Glomerular endothelial cell (primary cell): ENCODE results near the gene CREB3L2. TPM values are rescaled to one million over a fixed set of nuclear protein-coding genes. Genes with fewer than 3 reads are reported as not detected.
"Not testable (repeated sequence)": the region's sequence is repeated elsewhere in the genome, so short reads cannot be mapped to it uniquely, and the experiment has no call there.

Source experiments
- DNase-seq: peaks from one replicate; pipeline ENCODE4 v3.0.0-alpha.2; 2011; ENCODE audit warnings: low read depth, low spot score; ENCODE audit errors: extremely low read depth
- total RNA-seq: library from RNA; depleted of rRNA; stranded (reverse); fragments of >200 nt; gene quantifications from 2 replicates; pipeline ENCODE4 v1.2.3, GENCODE V29; 2015

Gene CREB3L2
- total RNA-seq, 1 donor from 2014 or later = 56.1 TPM

DNA sequence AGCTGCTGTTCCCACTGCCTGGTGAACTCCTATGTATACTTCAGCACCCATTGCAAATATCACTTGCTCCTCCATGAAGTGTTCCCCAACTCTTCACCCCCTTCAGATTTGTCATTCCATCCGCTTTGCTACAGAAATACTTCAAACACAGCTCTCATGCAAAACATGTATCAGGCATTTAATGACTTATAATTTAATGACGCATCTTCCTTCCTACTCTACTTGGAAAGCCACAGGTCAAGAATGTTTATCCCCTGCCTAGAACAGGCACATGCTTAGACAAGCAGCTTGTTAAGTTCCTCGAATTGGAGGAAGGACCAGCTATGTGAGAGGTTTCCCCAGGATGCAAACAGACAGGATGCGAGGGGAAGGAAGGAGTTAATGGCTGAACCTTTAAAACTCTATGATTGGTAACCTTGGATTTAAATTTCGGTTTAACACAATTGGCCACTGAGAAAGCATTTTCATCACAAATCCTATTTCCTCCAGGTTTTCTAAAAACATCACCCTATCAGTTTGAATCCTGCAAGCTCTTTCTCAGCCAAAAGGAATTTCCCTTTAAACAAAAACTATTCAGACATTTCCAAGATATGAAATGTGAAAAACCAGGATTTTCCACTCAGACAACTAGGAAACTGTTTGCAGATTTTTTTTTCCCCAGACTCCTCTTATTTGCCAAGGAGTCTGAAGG is 11.5 kb downstream of the CREB3L2 start:
- DNase-seq = peak; percentile 98

DNA sequence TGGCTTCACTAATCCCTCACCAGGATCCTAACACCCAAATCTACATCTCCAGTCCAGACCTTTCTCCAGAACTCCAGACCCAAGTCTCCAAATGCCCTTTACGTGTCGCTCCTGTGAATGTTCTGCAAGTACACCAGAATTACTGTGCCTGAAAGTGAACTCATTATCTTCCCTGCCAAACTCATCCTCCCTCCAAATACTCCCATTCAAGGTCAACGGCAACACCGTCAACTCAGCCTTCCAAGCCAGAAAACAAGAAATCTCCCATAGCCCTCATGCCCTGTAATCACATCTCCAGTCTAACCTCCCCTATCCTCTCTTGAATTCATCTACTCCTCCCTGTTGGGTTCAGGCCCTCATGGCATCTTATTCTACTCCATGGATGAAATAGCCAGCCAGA is 12.3 kb downstream of the CREB3L2 start:
- no peak for DNase-seq

DNA sequence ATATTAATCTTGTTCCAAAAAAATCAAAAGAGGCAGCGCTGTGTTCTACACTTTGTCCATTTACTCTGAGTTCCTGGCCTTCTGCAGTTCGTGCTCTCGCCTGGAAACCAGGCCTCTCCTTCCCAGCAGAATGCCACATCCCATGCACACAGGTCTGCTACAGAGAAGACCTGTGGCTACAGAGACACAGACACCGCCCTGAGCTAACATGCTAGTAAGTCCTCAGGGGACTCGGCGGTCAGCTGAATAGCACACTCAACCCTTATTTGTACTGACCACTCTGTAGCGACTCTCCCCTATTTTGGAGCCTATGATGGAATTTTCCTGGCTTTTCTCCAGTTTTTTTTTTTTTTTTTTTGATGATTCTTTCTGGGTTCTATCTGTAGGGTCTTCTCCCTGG is 12.8 kb downstream of the CREB3L2 start:
- DNase-seq = no peak

DNA sequence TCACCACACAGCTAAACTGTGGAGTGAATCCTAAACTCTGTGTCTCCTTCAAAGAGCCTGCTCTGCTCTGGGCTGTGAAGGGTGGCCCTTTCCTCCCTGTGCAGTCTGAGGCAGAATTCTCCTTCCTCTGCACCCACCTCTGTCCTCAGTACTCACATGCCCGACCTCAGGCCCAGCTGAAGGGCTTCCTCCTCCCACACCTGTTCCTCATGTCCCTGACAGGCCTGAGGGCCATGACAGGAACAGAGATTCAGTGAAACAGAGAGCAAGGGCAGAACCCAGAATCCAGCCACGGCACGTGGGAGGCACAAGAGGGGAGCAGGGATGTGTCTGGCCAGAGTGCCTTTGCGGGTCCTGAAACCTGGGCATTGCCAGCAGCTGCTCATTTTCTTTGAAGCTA is 13.9 kb downstream of the CREB3L2 start:
- DNase-seq = no peak

DNA sequence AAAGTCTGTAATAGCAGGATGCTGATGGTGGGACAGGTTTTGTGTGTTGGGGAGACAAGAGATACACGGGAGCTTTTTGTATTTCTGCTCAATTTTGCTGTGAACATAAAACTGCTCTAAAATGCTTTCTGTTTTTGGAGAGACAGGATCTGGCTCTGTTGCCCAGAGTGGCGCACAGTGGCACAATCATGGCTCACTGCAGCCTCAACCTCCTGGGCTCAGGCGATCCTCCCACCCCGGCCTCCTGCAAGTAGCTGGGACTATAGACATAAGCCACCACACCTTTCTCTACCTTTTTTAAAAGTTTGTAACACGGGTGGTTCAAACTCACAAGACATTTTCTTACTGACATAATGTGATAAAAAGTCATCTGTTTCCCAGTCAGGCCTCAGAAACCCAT is 14.3 kb downstream of the CREB3L2 start:
- DNase-seq = no peak

DNA sequence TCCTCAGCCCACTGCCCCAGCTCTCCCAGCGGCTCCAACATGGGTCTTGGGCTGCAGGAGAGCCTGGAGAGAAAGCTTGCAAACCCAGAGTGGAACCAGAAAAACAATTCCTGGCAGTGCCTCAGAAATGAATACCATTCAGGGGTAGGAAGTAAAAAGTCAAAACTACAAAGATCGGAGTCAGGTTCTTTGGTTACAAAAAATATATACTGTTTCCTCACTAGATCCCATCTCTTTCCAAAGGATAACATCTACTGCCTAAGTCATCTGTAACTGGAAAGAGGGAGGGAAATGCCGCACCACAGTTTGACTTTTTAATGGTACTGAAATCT is 14.9 kb downstream of the CREB3L2 start:
- DNase-seq = no peak

DNA sequence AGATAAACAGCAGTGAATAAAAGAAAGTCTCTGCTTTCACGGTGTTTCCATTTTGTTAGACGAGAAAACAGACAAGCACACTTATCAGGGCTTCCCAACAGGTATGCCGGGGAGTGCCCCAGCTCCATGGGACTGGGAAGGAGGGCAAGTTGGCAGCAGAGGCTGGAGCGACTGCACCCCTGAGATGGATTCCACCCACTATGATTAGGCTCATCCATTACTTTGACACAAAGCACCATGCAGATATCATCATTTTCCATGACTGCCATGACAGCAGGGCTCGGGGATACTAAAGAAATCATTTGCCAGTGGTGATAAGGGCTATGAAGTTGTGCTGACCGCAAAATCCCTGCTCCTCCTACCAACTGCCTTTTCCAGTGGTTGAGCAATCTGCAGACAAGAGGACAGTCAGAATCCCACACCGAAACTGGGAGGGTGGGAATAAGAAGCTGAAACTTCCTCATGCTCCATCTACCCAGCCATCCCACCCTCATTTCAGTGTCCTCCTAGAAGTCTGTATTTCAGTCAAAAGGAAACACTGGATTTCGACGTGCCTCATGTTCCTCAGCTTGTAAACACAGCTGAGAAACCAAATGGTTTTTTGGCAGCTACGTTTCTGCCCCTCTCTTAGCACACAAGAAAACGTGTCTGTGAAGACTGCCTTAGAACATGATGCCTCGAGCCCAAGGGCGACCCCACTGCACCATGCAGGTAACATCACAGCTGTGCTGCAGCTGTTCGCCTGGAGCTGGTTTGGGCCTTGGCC is 15.5 kb downstream of the CREB3L2 start:
- no peak for DNase-seq

DNA sequence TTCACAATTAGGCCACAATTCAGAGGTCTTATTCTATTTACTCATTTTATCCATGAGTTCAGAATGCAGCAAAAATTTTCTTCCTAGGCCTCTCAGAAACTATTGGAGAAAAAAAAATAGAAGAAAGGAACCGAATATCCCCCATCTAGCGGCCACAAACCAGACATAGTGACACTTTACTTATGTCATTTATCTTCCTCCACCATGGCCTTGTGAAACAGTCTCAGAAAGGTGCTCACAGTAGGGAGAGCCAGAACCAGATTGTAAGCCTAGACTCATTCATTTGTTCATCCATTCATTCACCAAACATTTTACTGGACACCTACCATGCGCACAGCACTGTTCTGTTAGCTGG is 16.0 kb downstream of the CREB3L2 start:
- DNase-seq = no peak

DNA sequence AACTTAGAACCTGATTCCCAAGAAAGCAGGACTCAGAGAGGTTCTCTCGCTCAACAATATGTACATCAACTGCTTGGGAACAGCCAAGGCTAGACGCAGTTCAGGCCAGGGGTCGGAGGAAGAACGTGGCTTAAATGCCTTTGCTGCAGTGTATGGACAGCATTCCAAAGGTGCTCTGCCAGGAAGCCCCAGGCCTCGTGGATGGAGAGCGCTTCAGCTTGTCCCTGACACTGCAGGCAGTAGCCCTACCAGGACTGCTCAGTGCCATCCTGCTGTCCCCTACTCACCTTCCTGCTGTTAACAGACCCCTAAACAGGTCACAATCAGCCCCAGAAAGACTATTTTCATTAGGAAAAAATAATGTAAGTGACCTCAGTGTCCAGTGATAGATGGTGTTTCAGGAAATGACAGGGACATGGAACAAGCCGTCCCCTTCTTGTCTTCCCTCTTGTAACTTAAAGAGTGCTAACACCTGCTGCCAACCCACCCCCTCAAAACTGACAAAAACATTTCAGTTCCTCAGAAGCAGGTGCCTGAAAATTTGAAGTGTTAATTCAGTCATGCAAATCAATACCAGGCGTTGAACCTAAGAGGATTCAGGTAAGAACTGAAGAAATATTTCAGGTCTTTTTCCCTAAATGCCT is 16.5 kb downstream of the CREB3L2 start:
- no peak for DNase-seq

DNA sequence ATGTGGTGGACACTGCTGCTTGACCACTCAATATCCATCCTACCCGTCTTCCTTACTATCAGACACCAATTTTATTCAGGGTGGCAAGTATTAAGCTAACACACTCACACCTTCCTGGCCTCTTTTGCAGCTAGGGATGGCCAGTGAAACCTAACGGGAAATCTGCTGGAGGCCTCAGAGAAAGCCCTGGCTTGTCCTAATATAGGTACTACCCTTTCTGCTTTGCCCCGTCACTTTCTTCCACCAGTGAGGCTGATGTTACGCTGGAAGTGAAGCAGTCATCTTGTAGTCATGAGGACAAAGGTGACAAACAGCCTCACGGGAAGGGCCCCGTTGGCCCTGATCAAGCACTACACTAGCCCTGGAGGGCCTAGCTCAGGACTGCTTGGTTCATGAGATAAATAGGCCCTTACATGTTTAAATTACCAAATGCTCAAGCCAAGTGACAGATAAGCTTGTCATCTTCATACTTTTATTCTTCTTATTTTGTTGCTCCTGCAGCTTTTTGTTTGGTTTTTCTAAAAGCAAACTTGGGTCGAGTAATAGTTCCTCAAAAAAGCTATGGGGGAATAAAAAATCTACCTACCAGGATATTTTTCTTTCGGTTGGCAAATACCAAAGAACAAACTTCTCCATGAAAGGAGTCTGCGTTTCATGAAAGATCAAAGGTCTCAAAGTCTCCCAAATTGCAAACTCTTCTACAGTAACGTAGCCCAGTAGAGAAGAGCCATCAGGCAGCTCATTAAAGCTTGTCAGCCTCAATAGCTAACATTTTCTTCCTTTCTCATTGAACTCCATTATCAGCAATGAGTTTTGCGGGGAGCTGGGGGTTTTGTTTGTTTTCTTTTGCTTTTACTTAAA is 17.5 kb downstream of the CREB3L2 start:
- no peak for DNase-seq

DNA sequence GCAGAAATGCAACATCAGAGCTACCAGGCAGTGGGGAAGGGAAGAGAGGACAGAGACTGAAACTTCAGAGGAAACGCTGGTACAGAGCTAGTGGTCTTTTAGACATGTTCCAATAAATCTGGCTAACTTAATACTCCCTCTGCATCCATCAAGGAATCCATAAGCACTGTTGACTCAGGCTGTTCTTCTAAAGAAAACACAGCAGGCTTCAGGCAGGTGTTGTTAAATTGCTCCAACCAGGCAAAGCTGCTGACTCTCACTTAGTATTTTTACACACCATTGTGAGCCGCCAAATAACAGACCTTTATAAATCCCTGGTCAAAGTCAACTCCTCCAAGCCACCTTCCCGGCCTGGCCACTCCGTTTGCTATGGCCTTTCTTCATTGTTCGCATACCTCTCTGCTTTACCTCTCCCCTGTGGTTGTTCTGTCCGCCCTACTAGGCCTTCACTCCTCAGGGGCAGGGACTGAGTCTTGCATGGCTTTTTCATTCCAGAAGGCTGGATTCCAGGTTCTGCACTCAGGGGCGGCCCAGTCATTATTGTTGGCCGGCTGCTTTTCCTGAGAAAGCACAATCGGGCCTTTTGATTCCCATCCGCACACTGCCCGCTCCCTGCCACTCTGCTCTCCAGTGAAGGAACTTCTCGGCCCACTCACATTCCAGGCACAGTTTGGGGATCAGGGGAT is 18.4 kb downstream of the CREB3L2 start:
- no peak for DNase-seq

DNA sequence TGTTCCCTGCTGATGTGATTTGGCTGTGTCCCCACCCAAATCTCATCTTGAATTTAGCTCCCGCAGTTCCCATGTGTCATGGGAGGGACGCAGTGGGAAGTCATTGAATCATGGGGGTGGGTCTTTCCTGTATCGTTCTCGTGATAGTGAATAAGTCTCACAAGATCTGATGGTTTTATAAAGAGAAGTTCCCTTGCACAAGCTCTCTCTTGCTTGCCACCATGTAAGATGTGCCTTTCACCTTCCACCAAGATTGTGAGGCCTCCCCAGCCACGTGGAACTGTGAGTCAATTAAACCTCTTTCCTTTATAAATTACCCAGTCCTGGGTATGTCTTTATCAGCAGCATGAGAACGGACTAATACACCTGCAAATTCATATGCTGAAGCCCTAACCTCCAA is 19.5 kb downstream of the CREB3L2 start:
- DNase-seq = not testable (repeated sequence)

DNA sequence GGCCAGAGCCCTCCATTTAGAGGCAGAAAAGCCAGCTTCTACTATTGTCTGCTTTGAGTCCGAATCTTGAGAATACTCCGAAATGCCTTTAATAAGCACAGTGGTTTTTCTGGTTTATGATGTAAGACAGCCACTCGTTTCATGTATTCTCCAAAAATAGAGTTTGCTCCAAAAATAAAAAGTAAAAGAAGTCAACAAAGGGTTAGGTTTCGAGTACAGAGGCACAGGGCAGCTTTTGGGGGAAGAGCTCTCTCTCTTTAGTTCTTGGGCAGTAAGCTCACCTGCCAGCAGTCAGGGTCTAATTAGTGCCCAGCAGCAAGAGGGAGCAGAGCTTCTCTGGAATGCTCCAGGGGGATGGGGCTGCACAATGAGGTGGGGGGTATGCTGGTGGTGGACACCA is 20.2 kb downstream of the CREB3L2 start:
- no peak for DNase-seq

DNA sequence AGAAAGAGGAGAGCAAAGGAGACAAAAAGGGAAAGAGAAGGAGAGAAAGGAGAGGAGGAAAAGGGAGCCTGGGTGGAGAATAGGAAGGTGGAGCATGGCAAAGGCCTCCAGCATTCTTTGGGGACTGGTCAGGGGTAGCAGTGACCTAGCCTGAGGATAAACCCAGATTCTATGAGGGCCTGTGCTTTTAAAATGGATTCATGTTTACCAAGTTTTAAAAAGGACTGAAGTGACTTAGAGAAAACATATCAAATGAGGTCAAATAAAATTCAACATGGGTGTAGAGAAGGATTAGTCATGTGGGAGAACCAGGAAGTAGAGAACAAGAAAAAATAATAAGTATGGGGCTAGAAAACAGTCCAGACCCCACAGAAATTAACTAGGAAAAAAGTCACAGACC is 20.7 kb downstream of the CREB3L2 start:
- DNase-seq = no peak

DNA sequence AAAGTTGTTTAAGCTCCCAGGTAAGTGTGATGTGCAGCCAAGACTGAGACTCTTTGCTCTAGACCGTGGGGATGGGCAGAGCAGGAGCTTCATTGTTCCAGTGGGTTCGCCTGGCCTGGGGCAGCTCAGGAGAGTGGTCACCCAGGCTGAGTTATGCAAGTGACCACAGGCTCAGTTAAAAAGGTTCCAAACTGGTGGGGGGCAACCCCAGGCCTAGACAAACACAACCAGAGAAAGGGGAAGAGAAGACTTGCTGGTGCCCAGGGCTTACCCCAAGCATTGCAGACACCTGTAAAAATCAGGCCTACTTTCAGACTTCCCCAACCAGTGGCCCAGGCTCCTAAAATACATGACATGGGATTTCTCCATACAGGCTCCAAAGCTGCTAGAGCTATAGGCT is 21.6 kb downstream of the CREB3L2 start:
- no peak for DNase-seq

DNA sequence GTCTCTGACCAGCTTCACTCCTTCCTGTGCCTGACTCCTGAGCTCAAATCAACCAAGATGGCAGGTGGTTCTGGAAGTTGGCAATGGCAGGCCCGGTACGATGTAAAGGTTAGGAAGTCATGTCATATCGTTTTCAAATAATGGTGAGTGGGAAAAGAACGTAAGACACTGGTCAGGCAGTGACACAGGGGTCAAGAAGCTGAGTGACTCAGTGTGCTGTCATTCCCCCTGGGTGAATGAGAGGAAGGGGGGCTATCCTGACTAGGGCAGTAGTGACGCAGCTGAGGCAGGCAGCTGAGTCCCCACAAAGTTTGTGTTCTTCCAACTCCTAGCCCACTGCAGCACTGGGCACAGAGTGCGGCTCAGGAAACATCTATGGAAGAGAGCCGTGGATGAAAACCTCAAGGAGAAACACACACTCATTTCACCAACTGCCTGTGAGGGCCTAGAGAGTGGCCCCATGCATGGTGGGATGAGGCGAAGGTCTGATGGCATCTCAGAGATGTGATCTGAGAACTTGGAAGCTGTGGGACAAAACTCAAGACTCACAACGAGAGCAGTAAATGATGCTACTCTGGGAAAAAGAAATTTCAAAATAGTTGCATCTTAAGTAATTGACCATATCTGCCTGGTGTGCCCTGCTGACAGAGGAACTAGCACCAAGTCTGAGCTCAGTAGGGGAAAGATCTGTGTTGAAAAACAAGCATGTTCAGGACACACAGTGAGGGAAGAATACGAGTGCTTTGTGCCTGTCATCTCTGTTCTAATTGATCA is 23.2 kb downstream of the CREB3L2 start:
- peak; percentile 91 for DNase-seq

DNA sequence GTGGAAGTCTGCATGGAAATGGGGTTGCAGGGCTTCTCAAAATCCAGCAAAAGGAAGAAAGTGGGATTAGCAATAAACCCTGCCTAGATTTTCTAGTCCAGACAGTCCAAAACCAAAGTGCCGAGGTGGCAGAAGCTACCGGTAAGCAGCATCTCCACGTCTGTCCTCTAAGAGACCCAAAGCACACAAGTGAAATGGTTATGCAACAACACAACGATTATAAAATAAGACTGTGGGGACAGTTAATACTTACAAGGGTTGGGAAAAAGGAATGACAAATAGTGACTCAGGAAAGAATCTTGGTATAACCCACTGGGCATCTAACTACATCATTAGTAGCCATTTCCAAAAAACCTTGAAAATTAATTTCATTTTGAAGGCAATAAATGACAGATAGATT is 24.7 kb downstream of the CREB3L2 start:
- no peak for DNase-seq

DNA sequence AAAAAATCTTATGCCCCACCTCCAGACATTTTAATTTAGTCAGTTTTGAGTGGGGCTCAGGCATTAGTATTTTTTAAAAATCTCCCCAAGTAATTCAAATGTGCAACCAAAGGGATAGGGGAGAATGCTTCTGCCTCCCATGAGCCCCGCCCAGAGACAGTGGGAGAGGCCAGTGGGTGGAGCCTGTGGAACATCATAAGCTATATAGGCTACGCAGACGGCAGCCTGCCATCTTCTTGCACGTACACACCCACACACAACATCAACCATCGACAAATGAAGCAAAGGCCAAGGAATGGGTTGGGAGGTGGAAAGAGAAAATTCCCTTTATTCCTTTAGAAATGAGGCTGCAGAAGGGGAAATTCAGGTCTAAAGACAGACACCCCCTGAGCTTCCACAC is 25.2 kb downstream of the CREB3L2 start:
- DNase-seq = no peak

DNA sequence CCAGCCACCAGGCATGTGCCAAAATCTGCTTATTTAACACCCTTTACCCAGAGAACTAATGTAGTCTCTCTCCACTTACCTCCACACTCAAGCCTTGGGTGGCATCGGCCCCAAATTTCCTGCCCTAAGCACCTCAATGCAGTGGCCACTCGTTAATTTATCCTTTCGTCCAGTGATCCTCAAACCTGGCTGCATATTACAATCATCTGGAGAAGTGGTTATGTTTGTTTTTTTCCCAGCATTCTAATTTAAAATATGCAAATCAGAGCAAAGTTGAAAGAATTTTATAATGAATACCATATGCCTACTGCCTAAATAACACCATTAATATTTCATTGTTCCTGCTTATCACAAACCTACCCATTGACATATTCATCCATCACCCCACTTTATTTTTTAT is 25.7 kb downstream of the CREB3L2 start:
- no peak for DNase-seq

DNA sequence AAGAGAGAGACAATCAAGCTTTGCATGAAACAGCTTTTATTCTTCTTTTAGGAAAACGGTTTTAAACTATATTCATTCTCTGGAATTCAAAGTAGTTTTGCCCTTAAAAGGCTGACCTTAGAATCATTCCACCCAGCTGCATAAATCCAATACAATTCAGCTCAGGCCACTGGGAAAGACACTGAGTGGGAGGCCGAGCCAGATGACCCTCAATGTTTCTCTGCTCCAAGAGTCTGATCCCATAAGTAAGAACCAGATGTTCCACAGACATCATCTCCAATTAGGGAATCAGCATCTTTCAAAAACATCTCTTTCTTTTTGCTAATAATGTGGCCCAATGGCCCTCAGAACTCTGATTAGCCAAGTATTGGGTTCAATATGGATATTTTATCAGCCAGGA is 26.1 kb downstream of the CREB3L2 start:
- no peak for DNase-seq
